Left forelimb (tissue), 1 donor: ENCODE data around the gene CIRBP.
"Not testable (repeated sequence)": the region's sequence is repeated elsewhere in the genome, so short reads cannot be mapped to it uniquely, and the experiment has no call there.

Source experiments
- DNase-seq: peaks from one replicate; pipeline ENCODE4 v3.0.0-alpha.2; 2018; ENCODE audit warnings: low spot score

The CIRBP gene

DNA sequence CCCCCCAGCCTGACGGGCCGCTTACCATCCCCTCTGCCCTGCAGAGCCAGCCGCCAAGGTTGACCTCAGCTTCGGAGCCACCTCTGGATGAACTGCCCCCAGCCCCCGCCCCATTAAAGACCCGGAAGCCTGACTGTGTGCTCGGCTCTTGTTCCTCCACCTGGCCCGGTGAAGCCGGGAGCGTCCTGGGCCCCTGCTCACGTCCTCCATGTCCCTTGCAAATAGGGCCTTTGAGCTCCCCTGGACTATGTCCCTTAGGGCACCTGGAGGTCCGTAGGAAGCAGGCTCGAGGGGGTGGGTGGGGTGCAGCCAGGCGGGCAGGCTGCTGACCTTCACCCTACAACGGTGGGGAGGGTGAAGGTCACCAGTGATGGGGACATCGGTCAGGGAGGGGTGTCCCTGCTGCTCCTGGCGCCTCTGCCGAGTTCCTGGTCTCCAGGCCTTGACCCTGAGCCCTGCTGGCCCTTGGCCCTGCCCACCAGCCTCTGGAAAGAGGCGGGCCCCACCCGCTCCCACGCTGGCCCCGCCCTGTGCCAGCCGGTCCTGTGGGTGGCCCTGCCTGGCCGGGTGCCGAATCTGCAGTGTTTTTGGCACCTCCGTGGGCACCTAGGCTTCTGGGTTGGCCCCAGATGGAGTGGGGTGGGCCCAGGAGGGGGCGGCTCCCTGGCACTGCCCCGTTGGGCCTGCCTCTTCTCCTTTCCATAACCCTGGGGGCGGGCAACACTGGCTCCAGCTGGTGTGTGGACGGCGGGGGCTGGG lies 24.3 kb upstream of the CIRBP start:
- no peak for DNase-seq

DNA sequence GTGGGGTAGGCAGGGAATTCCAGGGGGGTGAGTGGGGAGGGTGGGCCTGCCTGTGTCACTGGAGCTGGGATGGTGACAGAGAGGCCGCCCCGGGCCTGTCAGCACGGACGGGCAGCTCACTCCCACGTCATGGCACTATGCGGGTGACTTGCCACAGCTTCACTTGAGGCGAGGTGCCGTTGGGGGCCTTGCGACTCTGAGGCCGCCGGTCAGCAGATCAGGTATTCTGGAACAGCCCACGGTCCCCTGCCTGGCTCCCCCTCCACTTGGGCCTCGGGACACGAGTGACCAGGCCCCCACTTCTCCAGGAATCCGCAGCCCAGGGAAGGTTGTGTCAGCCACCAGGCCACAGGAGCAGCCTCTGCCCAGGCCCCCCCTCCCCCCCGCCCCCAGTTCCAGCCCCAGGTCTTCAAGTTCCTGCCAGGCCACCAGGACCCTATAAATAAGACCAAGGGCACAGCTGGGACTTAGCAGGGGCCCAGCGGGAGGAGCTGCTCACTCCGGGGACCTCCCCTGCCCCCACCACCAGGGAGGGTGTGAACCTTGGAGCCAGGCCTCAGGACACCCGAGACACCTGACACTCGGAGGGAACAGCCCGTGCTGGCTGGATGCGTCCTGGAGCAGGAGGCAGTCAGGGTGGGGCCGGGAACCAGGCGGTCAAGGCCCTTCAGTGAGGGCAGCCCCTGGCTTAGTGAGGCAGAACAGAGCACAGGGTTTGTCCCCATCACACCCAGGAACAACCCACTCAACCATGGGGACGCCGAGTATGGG lies 23.5 kb upstream of the CIRBP start:
- no peak for DNase-seq

DNA sequence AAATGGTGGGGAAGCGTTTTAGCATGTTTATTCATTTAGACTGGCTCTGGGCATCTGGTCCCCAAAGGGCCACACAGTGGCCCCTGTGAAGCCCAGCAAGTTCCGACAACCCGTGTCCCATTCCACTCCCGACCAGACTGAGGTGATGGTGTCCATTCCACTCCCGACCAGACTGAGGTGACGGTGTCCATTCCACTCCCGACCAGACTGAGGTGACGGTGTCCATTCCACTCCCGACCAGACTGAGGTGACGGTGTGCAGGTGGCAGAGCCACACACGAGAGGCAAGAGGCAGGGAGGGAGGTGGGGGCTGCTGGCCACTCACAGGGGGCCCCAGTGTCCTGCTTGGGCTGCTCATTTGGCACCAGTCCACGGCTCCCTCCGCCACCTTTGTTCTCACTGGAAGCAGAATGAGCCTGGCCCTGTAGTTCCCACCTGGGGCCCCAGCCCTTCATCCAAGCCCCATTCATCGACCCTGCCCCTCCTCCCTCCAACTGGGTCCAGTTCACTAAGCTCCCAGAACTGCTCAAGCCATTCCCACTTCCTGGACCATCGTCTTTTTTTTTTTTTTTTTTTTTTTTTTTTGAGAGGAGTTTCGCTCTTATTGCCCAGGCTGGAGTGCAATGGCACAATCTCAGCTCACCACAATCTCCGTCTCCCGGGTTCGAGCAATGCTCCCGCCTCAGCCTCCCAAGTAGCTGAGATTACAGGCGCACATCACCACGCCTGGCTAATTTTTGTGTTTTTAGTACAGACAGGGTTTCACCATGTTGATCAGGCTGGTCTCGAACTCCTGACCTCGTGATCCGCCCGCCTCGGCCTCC lies 22.7 kb upstream of the CIRBP start:
- DNase-seq: not testable (repeated sequence)

DNA sequence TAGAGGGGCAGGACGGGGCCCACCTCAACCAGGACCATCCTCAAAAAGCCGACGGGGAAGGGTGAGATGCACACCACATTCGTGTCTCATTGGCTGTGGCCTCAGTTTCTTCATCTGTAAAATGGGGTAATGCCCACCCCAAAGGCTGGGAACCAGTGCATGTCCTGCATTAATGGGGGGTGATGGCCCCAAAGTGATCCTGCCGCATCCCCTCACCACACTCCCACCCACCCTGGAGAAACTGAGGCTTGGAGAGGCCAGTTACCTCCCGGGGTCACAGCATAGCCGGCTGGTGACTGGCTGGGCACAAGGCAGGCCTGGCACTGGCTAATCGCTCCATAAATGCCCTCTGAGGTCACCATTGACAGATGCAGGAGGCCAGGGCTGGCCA lies 21.4 kb upstream of the CIRBP start:
- no peak for DNase-seq

DNA sequence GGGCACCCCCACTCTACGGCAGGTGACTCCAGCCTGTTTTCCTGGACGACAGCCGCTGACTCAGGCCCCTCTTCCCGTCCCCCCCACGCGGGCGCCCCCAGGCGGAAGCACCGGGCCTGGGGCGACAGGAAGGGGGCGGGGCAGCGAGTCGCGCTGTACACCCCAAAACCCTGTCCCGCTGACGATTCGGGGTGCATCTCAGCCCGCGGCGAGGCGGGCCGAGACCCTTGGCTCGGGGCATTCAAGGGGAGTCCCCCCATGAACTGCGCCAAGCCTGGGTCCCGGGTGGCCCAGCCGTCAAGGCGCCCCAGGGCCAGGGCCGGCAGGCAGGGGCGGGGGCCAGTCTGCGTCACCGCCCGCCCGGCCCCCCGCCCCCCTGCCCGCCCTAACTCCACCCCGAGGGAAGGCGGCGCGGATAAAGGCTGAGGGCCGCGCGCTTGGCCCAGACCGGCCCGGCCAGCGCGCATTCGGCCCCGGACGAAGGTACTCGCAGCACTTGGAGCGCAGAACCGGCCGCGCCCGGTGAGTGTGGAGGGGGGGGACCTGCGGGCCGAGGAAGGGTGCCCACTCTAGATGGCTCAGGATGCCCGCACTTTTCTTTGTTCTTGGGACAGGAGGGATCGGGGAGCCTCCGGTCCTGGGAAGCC lies 20.9 kb upstream of the CIRBP start, which contains the start of gene MIDN:
TSS of gene MIDN (plus strand) at position 445 of the 647 bp plus-strand sequence. CDS start 1,714 bp downstream, outside the sequence.
- no peak for DNase-seq

DNA sequence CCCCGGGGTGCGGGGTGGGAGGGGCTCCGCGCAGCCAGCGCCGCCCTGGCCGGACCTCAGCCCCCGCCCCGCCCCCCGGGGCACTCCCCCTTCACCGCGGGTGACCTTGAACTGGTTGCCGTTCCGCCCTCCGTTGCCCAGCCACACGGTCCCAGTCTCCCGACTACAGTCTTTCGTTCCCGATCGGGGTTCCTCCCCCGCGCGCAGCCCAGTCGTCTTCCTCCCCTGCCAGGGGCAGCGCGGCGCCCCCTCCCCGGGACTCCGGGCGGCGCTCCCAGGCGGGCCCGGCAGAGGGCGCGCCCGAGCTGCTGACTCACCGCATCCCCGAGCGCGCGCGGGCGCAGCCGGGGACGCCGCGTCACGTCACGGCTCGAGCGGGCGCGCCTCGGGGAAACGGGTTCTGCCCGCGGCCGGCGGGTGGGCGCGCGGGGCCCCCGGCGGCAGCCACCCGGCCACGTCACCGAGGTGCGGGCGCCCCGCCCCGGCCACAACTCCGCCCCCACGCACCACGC lies 20.3 kb upstream of the CIRBP start:
- peak; percentile 92 for DNase-seq

DNA sequence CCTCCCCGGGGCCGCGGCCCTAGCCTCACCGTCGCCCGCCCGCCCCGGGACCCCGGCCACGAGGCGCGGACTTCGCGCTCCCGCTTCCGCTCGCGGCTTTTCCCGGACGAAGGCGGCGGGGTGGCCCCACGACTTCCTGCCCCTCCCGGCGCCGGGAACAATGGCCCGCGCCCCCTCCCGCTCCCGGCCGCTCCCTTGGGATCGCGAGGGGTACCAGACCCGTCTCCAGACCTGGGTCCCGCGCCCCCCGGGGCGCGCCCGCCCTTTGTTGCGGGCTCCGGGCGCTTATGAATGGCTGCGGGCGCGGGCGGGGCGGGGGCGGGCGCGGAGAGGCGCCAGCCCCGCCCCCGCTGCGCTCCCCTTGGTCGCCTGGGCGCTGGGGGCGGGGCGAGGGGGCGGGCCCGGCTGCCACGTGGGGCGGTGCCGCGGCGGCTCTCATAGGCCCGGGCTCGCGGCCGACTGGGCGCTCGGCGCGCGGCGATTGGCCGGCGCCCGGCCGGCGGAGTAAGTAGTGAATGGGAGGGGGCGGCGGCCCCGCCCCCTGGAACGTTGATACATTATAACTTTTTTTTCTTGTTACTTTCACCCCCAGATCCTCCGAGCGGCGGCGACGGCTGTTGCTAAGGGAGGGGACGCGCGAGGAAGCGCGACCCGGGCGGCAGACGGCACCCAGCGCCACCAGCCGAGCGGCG lies 19.7 kb upstream of the CIRBP start:
- peak; percentile 97 for DNase-seq

DNA sequence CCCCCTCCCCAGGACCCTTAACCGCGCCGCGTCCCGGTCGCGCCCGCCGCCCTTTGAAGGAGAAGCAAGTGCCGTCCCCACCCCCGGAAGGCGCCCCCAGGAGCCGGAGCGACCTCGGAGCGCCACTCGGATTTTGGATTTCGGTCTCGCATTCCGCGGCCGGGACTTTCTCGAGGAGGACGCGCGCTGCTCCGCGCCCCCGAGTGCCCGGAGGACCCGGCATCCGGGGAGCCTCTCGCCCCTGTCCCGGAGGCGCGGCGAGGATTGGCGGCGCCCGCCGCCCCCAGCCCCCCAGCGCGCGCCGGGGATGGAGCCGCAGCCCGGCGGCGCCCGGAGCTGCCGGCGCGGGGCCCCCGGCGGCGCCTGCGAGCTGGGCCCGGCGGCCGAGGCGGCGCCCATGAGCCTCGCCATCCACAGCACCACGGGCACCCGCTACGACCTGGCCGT lies 19.1 kb upstream of the CIRBP start:
- DNase-seq: no peak

DNA sequence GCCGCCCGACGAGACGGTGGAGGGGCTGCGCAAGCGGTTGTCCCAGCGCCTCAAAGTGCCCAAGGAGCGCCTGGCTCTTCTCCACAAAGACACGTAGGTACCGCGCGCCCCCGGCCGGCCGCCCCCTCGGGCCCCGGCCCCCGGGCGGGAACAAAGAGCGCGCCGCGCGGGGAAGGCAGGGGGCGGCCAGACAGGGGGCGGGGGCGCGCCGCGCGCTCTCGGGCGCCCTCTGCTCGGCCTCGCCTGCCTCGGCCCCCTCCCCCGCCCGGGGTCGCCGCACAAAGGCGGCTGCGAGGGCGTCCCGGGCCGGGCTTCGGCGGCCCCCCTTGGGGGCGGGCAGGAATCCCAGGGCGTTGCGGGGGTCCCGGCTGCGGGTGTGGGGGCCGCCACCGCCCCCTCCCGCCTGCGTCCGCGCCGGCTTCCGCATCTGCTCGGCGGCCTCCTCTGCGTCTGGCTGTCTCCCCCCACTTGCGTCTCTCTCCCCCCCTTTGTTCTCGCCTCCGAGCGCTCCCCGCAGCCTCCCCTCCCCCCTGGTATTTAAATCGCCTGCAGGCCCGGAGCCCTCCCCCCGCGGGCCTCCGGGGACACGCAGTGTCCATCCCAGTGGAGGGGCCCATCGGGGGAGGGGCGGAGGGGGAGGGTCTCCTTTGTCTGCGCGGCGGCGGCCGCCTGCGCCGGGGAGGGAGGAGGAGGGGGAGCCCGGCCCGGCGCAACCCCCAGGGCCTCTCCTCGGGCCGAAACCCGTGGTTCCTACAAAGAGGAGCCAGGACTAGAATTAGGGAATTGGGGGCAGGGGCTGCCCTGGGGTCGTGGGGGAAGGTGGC lies 18.5 kb upstream of the CIRBP start:
- DNase-seq: no peak

DNA sequence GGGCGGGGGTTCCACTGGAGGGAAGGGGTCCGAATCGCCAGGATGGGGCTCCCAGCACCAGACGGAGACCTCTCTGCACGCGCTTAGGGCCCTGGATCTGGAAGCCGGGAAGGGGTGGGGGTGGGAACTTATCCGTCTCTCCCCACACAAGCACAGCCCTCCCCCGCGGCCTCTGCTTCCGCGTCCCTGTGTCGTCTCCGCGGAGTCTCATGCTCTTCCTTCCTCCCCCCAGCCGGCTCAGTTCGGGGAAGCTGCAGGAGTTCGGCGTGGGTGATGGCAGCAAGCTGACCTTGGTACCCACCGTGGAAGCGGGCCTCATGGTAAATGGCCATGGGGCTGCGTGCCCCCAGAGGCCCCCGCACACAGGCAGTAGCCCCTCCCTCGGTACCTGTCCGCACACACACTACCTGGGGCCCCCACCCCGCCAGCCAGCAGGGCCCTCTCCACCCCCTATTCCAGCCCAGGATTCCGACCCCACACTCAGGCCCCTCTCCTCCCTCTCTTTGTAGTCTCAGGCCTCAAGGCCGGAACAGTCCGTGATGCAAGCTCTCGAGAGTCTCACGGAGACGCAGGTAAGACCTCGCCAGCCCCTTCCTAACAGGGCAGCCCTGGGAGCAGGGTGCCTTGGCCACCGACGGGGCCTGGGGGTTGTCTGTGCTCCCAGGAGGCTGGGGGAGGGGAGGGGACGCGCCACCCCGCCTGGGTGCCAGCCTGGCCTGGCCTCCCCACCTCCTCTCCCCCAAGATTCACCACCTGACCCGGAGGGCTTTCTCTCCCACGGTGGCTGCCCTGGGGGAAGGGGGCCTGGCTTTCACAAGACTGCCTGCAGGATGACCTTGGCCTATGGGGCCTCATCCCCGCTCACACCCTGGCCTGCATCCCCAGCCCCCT lies 17.6 kb upstream of the CIRBP start:
- DNase-seq: no peak

DNA sequence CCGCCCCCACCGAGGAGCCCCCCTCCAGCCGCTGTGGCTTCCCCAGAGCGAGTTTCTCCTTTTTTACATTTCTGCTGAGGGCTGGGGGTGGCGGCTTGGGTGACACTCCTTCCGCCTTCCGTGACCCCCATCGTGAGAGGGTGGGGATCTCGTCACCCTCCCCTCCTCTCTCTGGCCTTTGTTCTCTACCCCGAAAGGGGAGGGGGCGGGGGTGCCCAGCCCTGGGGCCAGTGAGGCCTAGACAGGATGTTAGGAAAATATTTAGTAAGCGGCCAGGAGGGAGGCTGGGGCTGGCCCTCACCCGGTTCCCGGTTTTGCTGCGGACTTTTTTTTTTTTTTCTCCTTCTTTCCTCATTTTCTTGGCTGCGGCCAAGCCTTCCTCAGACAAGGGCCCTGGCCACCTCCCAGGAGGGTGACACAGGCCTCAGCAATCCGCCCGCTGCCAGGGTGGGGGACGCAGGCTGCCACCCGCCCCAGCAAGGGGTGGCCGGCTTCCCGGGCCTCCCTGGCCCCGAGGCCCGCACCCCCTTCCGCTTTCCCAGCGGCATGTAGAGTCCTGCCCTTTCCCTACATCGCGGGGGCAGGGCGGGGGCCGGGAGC lies 16.8 kb upstream of the CIRBP start:
- no peak for DNase-seq

DNA sequence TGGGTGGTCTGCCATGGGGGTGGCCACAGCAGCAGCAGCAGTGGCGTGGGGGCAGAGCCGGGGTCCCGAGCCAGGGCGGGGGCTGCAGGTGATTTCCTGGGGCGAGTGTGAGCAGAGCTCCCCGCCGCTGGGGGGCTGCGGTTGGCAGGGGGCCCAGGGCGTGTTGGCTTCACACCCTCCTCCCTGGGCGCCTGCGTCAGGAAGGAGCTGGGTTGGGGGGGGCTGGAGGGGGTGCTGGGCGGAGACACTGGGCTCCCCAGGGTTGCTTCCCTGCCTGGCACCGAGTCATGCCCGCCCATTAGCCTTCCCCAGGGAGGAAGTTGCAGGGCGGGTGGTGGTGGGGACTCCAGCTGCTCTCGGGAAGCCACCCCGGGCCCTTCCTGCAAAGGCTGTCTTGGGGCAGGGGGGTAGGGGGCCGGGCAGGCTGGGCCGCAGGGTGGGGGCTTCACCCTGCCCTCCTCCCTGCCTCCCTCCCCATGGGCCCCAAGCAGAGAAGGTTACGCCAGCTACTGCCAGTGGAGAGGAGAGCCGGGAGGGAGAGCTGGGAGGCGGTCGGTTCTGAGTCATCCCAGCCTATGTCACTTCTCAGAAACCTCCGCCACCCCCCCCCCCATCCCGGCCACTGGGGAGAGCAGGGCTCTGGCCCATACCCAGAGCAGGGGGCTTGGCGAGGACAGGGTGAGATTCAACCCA lies 16.2 kb upstream of the CIRBP start:
- DNase-seq: no peak

DNA sequence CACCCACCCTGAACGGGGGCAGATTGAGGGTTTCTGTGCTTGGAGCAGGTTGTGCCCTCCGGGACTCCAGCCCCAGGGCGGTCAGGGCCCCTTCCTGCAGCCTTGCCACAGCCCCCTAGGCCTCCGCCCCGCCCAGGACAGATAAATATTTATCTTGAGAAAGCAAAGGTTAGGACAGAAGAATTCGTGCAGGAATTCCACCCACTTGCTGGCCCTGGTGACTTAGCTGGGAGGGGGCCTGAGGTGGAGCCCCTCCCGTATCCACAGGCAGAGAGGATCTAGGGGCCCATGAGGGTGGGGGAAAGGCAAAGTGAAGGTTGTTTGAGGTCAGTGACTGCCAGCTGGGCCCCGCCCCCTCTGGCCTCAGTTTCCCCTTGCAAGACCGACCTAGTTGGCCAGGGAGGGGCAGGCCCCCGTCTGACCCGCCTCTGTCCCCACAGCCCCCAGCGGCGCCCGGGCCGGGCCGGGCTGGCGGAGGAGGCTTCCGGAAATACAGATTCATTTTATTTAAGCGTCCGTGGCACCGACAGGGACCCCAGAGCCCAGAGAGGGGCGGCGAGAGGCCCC lies 15.5 kb upstream of the CIRBP start:
- no peak for DNase-seq

DNA sequence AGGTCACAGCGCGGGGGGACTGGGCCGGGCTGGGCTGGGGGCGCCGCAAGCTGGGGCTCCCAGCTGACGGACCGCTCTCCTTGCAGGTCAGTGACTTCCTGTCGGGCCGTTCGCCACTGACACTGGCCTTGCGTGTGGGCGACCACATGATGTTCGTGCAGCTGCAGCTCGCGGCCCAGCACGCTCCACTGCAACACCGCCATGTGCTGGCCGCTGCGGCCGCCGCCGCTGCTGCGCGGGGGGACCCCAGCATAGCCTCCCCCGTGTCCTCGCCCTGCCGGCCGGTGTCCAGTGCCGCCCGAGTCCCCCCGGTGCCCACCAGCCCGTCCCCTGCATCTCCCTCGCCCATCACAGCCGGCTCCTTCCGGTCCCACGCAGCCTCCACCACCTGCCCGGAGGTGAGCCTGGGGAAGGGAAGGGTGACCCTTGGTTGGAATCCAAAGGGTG lies 15.0 kb upstream of the CIRBP start:
- DNase-seq: no peak

DNA sequence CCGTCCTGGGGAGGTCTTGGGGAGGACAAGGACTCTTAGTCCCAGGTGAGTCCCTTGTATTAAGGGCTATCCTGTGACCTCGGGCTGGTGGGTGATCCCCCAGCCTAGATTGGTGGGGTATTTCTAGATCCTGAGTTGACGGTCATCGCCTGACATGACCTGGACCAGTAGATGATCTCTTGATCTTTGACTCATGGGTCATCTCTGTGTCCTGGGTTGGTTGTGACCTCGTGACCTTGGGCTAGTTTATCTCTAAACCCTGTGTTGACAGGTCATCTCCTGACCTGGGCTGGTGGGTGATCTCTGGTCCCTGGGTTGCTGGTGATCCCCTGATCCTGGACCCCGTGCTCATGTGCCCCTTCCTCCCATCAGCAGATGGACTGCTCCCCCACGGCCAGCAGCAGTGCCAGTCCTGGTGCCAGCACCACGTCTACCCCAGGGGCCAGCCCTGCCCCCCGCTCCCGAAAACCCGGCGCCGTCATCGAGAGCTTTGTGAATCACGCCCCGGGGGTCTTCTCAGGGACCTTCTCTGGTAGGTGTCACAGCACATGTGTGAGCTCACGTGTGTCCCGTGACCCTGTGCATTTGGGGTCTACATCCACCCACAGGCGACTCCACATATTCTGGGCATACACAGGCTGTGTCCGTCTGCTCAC lies 14.5 kb upstream of the CIRBP start:
- no peak for DNase-seq

DNA sequence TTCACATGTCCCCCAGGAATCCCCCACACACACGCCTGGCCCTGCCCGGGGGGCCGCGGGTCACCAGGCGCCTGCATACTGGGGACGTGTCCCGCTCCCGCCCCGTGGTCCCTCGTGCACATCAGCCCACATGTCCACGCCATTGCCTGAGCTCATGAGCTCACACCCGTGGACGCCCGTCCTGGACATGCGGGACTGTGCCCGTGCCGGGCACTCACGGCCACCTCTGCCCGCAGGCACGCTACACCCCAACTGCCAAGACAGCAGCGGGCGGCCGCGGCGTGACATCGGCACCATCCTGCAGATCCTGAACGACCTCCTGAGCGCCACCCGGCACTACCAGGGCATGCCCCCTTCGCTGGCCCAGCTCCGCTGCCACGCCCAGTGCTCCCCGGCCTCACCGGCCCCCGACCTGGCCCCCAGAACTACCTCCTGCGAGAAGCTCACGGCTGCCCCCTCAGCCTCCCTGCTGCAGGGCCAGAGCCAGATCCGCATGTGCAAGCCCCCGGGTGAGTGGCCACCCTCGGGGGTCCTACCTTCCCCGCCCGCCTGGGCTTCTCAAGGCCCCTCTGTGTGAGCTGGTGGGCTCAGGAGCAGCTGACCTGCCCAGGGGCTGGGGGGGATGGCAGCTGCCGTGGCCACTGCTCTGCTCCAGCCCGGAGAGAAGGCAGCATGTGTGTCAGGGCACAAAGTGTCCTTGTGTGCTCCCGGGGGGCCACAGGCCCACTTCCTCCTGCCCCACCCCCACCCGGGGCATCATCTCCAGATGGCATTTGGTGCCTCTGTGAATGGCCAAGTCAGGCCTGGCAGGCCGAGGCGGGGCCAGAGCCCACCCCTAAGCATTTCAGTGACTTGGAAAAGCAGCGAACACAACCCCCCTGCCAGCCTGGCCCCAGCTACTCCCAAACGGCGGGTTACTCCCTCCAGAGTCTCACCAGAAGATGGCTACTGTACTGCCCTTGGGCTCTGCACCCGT lies 13.7 kb upstream of the CIRBP start:
- no peak for DNase-seq
